Stimulated activated CD4-positive, alpha-beta T cell treated with anti-CD3 and anti-CD28 coated beads, Interleukin-12 subunit alpha, Interleukin-12 subunit beta, amount 100 ng/mL, for 24 hours (primary cell): ENCODE data around the gene NEURL1B.
"Not testable (repeated sequence)": the region's sequence is repeated elsewhere in the genome, so short reads cannot be mapped to it uniquely, and the experiment has no call there.

ENCODE experiments used
- DNase-seq, 2 experiments: peaks; one replicate each; pipeline ENCODE4 v3.0.0-alpha.2; 2020; ENCODE audit warnings: low read depth in 2 of 2

NEURL1B gene, protein sequence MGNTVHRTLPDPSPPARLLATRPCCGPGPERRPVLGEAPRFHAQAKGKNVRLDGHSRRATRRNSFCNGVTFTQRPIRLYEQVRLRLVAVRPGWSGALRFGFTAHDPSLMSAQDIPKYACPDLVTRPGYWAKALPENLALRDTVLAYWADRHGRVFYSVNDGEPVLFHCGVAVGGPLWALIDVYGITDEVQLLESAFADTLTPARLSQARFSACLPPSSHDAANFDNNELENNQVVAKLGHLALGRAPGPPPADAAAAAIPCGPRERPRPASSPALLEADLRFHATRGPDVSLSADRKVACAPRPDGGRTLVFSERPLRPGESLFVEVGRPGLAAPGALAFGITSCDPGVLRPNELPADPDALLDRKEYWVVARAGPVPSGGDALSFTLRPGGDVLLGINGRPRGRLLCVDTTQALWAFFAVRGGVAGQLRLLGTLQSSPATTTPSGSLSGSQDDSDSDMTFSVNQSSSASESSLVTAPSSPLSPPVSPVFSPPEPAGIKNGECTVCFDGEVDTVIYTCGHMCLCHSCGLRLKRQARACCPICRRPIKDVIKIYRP

GRCh38 chr5:172640822-172641358 lies at the start of gene NEURL1B:
NEURL1B (plus strand) TSS chr5:172641263; CDS start chr5:172641407, 144 bp downstream.
- peak in 1 of 2 experiments; percentile 51 for DNase-seq

DNA sequence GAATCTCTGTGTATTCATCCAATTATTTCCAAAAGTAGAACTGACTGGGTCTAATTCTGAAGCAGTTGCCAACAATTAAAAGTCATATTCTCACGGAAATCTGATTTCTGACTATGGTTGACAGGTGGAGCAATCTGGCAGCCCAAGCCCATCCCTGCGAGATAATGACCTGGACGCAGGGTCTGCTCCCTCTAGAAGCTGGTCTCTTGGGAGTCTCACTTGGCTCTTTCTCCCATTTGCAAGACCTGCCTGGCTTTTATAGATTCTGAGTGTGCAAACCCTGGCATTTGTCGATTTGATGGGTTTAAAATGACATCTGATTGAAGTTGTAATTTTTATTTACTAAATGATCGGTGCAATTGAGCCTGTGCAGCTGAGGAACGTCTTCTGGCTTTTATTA lies 49.4 kb upstream of the NEURL1B start:
- no peak for DNase-seq

DNA sequence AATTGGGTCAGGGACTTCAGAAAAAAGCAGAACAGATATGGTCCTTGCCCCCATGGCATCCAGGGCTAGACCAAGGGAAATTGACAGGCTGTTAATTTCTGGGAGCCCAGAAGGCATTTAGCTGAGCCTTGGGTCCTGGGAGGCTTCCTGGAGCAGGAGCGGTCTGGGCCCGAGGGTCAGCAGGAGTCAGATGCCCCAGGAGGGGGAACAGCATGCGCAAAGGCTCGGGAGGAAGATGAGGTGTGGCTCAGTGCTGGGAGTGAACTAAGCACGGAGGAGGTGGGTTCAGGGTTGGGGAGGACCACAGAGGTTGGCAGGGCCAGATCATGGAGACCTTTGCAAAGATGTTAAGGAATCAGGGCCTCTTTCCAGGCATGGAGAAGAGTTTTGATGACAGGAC lies 48.2 kb upstream of the NEURL1B start:
- no peak for DNase-seq

DNA sequence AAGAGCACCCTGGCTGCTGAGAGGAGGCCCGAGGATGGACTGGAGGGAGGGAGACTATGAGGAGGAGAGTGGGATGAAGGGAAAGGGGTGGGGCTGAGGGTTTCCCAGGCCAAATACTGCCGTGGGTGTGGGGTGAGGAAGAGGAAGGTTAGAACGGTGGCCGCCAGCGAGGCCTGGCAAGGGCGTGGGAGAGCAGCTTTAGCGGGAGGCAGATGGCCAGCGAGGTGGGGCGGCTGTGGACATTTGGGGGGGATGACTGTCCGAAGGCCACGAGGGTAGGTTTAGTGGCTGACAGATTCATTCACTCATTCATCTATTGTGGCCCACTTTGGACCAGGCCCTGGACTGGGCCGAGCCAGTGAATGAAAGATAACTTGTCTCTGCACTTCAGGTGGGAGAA lies 47.8 kb upstream of the NEURL1B start:
- no peak for DNase-seq

DNA sequence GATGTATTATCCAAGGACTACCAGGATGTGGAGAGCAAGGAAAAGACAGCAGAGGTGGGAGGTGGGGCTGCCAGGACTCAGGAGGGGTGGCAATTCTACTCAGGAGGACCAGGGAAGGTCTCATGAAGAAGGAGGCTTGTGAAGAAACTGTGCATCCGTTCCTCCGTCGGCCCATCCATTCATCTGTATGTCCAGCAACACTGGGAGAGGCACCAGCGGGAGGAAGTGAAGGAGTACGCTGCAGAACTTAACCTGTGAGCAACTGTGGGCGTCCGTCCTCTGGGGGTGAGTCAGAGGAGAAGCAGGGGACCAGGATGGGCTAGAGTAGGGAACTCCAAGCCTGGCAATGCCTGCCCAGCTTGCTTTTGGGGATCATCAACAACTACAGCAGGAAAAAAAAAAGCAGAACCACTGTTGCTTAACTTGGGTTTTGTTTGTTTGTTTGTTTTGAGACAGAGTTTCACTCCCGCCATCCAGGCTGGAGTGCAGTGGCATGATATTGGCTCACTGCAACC lies 47.3 kb upstream of the NEURL1B start:
- no peak for DNase-seq

DNA sequence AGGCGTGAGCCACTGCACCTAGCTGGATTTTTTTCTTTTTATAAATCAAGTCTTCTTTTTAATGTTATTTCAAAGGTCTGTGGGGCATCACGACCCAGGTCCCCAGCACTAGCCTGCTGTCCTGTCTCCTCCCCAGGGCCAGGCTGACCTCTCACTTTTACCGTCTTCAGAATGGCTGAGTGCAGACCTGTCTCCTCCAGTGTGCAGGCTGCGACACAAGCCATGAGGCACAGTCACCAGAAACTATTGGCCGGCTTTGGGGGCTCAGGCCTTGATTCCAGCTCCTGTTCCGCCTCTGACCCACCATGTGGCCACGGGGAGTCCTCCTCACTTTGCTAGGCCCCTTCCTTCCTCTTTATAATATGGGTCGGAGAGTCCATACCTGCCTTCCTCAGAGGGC lies 46.6 kb upstream of the NEURL1B start:
- DNase-seq: no peak

DNA sequence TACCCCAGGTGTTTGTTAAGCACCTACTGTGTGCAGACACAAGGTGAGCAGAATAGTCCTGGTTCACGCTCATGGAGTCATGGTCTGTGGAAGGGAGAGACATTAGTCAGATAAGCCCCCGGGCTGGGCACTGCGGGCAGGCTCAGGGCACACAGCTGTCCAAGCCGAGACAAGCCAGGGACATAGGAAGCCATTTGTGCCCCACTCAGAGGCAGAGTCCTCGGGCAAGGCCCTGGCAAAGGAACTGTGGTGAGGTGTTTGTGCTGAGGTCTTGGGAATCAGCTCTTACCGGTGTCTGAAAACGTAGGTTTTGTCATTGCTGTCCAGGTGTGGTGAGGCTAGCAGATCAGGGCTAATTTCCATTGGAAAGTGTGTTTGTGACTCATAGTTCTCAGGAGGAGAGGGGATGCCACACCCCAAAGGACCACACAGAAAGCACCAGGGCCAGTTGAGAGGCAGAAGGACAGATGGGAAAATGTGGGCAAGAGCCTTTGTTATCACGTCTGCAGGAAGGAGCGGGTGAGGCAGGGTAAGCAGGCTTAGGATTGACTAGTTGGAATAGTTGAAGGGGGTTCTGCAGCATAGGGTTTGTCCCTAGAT lies 46.1 kb upstream of the NEURL1B start:
- no peak for DNase-seq

DNA sequence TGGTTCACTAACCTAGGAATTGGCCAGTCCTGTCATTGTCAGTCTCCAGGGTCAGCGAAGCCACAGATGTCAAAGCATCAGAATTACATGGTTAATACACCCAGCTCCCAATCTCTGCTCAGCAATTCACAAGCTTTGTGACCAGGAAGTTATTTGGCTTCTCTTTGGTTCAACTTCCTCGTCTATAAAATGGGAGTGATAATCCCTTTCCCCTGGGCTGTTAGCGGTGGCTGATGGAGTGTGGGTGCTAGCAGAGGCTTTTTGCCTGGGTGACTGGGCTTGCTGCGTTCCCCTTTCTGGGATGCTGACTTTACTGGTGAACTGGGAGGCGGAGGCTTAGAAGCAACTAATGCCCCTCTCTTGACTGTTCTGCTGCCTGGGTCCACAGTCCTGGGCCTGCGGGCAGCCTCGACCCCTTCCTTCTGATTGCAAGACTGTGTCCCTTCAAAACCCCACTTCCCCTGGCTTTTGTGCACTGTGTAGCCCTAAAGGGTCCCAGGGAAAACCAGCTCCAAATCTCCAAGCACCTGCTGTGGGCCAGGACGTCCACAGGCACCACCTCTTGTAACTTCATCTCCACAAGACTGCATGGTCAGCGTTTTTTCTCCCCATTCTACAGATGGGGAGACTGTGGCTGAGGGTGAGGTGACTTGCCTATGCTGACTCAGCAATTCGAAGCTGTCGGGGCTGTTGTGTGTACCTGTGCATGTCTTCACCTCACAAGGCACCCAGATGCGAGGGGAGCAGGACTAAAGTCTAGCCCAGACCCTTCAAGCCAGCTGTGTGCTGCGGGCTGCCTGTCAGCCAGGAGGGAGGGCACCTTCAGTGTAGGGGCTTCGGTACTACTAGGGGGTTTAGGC lies 45.2 kb upstream of the NEURL1B start:
- no peak for DNase-seq

DNA sequence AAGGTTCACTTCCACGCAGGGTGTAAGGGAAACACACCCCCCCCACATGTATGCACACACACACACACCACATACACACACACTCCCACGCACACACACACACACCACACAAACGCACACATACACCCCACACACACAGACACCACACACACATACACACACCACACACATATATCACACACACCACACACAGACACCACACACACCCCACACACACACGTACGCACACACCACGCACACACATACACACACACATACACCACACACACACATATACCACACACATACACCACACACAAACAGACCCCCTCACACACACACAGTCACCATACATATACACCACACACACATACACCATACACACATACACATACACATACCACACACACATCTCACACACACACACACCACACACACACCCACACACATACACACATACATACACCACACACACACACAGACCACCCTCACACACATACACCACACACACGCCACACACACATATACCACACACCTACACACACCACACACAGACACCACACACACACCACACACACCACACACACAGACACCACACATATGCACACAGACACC lies 44.3 kb upstream of the NEURL1B start:
- no peak for DNase-seq

- DNase-seq: no peak
These were observed 43.3 kb upstream of the NEURL1B start for GRCh38 chr5:172597755-172598155.

GRCh38 chr5:172598251-172599203 lies 42.5 kb upstream of the NEURL1B start:
- no peak for DNase-seq

DNA sequence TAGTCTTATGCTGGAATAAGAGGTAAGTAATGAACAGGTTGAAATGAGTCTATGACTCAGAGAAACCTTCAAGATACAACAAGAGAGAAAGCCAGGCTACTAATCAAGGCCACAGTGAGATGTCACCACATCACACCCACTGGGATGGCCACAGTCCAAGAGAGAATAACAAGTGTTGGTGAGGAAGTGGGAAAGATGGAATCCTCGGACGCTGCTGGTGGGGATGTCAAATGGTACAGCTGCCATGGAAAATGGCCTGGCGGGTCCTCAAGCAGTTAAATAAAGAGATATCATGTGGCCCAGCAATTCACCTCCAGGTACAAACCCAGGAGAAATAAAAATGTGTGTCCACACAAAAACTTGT lies 41.9 kb upstream of the NEURL1B start:
- no peak for DNase-seq

DNA sequence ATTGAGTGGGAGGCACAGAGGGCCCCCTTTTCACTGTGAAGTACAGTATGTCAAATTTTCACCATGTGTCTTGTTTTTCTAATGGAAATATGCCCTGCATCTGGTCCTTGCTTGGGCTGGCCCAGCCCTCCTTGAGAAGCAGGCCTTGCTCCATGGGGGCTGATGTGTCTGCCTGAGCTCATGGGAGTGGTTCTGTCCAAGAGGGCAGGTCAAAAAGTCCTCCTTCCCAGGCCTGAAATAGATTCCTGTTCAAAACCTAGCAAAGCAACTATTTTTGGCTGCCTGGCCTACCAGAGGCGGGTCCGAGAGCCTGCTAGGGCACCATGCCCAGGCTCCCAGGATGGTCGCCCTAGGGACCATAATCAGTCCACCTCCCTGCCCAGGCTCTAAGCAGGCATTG lies 40.5 kb upstream of the NEURL1B start:
- no peak for DNase-seq

GRCh38 chr5:172601576-172601975 lies 39.5 kb upstream of the NEURL1B start:
- not testable (repeated sequence) for DNase-seq

- DNase-seq: no peak
These were observed 38.3 kb upstream of the NEURL1B start for GRCh38 chr5:172602783-172603231.

DNA sequence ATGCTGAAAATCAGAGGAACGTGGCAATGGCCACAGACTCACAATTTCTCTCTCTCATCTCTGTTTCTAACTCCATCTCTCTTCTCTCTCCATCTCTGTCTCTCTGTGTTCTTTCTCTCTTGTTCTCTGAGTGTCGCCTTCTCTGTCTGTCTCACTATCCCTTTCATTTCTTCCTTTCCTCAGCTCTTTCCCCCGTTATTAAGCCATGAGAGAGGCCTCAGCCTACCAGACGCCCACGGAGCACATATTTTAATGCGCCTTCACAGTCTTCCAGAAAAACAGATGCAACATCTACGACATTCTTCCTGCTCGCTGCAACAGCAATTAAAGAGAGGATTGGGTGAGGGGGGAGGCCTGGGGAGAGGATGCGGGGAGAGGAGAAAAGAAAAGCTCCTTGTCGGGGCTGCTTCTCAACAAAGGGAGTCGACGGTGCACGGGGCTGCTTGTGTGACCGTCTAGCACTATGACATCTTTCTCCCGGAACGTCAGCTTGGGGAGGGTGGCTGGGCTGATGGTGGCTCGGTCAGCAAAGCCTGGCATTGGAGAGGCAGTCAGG lies 37.7 kb upstream of the NEURL1B start:
- no peak for DNase-seq

DNA sequence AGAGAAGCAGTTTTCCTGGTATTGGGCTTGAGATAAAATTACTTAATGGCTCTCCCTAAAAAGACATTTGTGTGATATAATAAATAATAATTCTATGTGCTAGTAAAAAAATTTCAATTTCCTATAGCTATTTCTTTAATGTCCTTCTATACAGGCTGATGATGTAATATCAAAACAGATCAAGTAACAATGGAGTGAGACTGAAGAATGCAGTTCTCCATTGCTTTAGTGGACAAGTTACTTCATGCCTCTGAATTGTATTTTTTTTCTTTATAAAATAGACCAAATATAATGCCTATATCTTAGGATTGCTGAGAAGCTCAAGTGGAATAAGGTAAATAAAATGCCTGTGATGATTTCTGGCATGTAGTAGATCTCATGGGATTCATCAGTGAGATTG lies 35.6 kb upstream of the NEURL1B start:
- DNase-seq: no peak

- no peak for DNase-seq
These were observed 34.8 kb upstream of the NEURL1B start for GRCh38 chr5:172606156-172606785.

DNA sequence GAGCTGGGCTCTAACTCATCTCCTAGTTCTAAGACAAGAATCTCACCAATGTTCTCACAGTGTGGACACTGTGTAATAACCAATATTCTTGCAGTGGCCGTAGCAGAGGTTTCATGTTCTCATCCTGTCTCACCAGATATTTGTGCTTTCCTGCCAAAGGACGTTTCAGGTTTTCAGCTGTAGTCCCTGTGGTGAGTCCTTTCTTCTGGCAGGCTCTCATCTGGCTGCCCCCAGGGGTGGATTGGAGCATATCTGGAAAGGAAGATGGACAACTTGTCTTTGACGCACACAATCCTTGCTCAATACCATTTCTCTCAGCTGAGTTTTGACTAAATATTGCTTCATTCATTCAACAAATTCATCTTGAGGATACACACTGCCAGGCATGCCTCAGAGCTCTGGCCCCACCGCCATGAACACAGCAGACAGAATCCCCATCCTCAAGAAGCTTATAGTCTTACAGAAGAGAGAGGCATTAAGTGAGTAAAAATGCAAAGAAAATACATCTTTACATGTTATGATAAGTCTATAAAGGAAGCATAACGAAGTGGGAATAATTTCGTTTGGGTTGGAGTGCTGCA lies 33.8 kb upstream of the NEURL1B start:
- no peak for DNase-seq
